ENCODE measurements around the gene NT5E.
"Not testable (repeated sequence)": the region's sequence is repeated elsewhere in the genome, so short reads cannot be mapped to it uniquely, and the experiment has no call there.

Gene NT5E

GRCh38 chr6:85449818-85450759, at the start of gene NT5E:
Gene NT5E (plus strand): TSS chr6:85450083. CDS start chr6:85450140, 57 bp downstream.
- in situ Hi-C loops (cut with MboI; ENCODE audit: low pct_unique_long_range_greater_than_20kb, low sequenced_read_pairs, unreplicated experiment), result no loop called here
- TF ChIP-seq CTCF (IDR thresholded peaks at IDR 0.05; ENCODE audit: extremely low read depth, insufficient read depth, missing control alignments), result peak; percentile 9
- peak; percentile 88 for DNase-seq (ENCODE audit: low spot score)

- no peak for DNase-seq (ENCODE audit: low spot score)
- TF ChIP-seq CTCF (IDR thresholded peaks at IDR 0.05; ENCODE audit: extremely low read depth, insufficient read depth, missing control alignments), result no peak
- in situ Hi-C loops (cut with MboI; ENCODE audit: low pct_unique_long_range_greater_than_20kb, low sequenced_read_pairs, unreplicated experiment), result no loop called here
These were observed 49.6 kb upstream of the NT5E start for GRCh38 chr6:85400331-85400730.

GRCh38 chr6:85401186-85402021, 48.5 kb upstream of the NT5E start:
- in situ Hi-C loops (cut with MboI; ENCODE audit: low pct_unique_long_range_greater_than_20kb, low sequenced_read_pairs, unreplicated experiment), result no loop called here
- TF ChIP-seq CTCF (IDR thresholded peaks at IDR 0.05; ENCODE audit: extremely low read depth, insufficient read depth, missing control alignments), result no peak
- DNase-seq (ENCODE audit: low spot score), result no peak

GRCh38 chr6:85402071-85402470, 47.8 kb upstream of the NT5E start:
- no peak for TF ChIP-seq CTCF (IDR thresholded peaks at IDR 0.05; ENCODE audit: extremely low read depth, insufficient read depth, missing control alignments)
- no peak for DNase-seq (ENCODE audit: low spot score)
- in situ Hi-C loops (cut with MboI; ENCODE audit: low pct_unique_long_range_greater_than_20kb, low sequenced_read_pairs, unreplicated experiment), result no loop called here

GRCh38 chr6:85402922-85403321, 47.0 kb upstream of the NT5E start:
- DNase-seq (ENCODE audit: low spot score), result no peak
- no peak for TF ChIP-seq CTCF (IDR thresholded peaks at IDR 0.05; ENCODE audit: extremely low read depth, insufficient read depth, missing control alignments)
- in situ Hi-C loops (cut with MboI; ENCODE audit: low pct_unique_long_range_greater_than_20kb, low sequenced_read_pairs, unreplicated experiment), result no loop called here

- DNase-seq (ENCODE audit: low spot score), result no peak
- in situ Hi-C loops (cut with MboI; ENCODE audit: low pct_unique_long_range_greater_than_20kb, low sequenced_read_pairs, unreplicated experiment), result no loop called here
- TF ChIP-seq CTCF (IDR thresholded peaks at IDR 0.05; ENCODE audit: extremely low read depth, insufficient read depth, missing control alignments), result no peak
These were observed 46.4 kb upstream of the NT5E start for GRCh38 chr6:85403331-85404015.

GRCh38 chr6:85404016-85404563, 45.8 kb upstream of the NT5E start:
- DNase-seq (ENCODE audit: low spot score); in situ Hi-C loops (cut with MboI; ENCODE audit: low pct_unique_long_range_greater_than_20kb, low sequenced_read_pairs, unreplicated experiment): not testable (repeated sequence)

All from GM13977 (cell line).